Activated CD8-positive, alpha-beta memory T cell treated with anti-CD3 and anti-CD28 coated beads for 4 hours (primary cell): ENCODE data around the gene TAGAP.
"Not testable (repeated sequence)": the region's sequence is repeated elsewhere in the genome, so short reads cannot be mapped to it uniquely, and the experiment has no call there.

Experiments
- DNase-seq, 2 donors: peaks; one replicate each; pipeline ENCODE4 v3.0.0-alpha.2; 2020; ENCODE audit warnings: low read depth in 2 of 2

The TAGAP gene

DNA sequence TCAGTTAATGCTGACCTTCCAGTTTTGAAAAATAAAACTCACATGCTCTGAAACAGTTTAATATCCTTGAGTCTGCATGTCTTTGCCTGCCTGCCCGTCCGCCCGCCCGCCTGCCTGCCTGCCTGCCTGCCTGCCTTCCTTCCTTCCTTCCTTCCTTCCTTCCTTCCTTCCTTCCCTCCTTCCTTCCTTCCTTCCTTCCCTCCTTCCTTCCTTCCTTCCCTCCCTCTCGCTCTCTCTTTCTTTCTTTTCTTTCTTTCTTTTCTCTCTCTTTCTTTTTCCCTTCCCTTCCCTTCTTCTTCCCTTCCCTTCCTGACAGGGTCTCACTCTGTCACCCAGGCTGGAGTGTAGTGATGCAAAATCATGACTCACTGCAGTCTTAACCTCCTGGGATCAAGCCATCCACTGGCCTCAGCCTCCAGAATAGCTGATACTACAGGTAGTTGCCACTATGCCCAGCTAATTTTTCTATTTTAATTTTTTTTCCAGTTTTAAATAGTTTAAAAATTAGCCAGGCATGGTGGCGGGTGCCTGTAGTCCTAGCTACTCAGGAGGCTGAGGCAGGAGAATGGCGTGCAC is 34.7 kb downstream of the TAGAP start:
- not testable (repeated sequence) for DNase-seq

GRCh38 chr6:159008656-159009288 is 36.0 kb downstream of the TAGAP start:
- DNase-seq = no peak

DNA sequence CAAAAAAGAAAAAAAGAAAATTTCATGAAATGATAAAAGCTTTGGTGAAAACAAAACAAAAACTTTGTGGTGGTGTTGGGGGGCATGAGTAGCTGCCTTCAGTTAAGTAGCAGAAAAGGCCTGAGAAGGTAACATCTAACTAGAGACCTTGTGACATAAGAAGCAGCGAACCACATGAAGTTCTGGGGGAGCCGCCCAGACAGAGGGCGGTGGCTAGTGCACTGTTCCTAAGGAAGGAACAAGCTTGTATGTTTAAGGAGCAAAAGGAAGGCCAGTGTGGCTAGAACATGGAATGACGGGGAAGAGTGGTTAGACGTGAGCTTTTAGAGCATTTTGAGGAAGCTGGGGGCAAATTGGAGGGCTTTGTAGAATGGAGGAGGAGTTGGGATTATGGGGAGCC is 37.3 kb downstream of the TAGAP start:
- no peak for DNase-seq

DNA sequence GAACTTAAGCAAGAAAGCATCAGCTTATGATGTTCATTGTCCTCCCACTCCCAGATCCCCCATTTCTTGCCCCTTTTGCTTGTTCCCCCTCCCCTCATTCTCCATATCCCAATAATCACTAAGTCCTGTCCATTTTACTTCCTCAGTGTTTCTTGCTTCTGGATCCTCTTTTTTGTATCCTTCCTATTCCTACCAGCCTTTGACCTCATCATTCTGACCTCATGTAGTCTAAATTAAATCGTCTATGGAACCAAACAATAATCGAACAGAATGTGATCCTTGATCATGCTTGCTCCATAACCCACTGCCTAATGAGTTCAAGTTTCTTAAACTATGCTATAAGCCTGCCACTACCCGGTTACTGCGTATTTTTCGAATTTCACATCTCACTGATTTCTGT is 39.4 kb downstream of the TAGAP start:
- no peak for DNase-seq

DNA sequence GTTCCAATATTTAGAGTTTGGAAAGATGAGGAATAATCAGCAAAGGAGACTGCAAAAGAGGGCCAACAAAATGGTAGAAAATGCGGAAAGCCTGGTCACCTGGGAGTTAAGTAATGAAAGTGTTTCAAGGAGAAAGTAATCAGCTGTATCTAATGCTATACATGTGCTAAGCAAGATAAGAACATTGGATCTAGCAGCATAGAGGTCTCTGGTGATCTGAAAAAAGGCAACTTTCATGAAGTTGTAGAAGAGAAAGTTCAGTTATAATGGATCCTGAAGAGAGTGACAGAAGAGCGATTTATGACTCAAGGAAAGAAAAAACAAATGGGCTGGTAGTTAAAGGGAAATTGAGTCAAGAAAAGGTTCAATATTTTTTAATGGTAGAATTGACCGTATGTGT is 40.2 kb downstream of the TAGAP start:
- DNase-seq = no peak

- no peak for DNase-seq
These were observed 42.2 kb downstream of the TAGAP start for GRCh38 chr6:159002432-159003155.

DNA sequence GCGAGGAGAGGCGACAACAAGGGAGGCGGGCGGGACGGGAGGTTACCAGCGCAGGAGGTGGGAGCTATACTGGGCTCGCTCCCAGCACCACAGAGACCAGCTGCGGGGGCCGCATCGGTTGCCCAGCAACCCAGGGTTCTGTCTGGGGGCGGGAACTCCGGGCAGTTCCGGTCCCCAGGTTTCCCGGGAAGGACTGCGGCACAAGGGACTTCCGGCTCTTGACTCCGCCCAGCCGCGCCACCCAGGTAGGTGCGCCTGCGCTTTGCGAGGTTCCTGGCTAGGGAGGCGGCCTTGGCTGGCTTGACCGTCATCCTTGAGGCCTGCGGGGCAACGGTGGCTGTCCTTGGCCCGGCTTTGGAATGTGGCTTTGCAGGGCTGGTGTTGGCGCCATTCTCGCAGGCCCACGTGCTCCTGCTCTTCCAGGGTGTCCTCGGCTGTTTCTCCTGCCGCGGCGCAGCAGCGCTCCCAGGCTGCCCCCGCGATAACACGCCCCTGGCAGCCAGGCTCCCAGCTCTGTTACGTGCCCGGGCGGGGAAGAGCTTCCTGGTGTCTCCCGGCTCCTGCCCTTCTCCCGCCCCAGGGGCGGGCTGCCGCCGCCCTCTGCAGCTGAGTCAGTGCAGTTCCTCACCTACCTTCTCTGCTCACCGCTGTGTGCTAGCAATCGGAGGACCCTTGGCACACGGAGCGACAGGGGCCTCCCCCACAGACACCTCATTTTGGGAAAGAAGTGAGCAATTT is 45.0 kb downstream of the TAGAP start, which contains the start of gene RSPH3:
RSPH3 (minus strand) TSS at position 537 of the 738 bp plus-strand sequence. CDS start 652 bp downstream, outside the sequence.
- peak; percentile 86 for DNase-seq

DNA sequence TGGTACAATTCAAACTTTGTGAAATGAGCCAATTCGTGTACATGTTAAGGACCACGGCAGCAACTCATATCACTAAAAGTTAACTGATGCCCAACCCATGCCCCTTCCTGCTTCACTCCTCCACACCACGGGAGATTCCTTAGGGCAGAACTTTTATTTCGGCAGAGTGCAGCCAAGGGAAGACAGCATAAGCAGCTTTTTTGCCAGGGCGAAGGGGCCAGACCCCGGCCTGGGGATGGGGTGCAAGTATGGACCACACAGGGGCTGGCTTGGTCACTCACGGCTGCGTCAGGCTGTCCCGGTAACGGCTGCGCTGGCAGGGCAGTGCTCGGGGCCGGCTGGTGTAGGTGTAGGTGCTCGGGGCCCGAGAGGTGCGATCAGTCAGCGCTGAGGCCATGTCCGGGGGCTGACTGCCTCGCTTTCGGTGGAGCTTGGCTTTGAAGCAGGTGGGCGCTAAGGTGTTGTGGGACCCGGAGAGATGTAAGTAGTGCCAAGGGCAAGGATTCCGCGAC is 45.6 kb downstream of the TAGAP start:
- no peak for DNase-seq

- DNase-seq = no peak
These were observed 47.9 kb downstream of the TAGAP start for GRCh38 chr6:158996856-158997255.

DNA sequence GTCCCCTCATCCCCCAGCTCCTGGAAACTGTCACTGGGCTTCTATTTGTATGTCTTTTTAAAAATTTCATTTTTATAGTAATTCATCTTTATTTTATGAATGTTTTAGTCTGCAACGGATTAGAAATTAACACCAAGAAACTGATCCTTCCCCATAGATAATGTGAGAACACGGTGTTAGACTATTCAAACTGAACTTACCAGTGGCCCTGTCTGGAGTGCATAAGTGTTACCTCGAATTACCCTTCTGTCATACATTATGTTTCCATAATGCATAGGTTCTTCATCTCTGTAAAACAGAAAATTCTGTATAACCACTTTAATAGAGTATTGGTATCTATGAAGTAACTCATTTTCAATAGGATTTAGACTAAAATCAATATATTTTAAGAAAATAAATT is 51.2 kb downstream of the TAGAP start:
- no peak for DNase-seq

GRCh38 chr6:158991017-158991723 is 53.6 kb downstream of the TAGAP start:
- no peak for DNase-seq

- not testable (repeated sequence) for DNase-seq
These were observed 55.1 kb downstream of the TAGAP start for GRCh38 chr6:158989711-158990110.

DNA sequence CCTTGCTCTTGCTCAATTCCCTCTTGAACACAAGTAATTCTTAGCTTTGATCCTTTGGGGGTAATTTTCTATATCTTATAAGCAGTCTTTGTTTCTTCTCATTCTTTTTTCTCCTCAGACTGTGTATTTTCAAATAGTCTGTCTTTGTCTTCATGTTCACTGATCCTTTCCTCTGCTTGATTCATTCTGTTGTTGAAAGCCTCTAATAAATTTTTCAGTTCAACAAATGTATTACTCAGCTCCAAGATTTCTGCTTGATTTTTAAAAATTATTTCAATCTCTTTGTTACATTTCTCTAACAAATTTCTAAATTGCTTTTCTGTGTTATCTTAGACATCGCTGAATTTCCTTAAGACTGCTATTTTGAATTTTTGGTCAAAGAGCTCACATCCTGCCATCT is 56.3 kb downstream of the TAGAP start:
- no peak for DNase-seq

GRCh38 chr6:158987657-158988056 is 57.1 kb downstream of the TAGAP start:
- DNase-seq = no peak
